OCI-M1 (cell line): ENCODE measurements around the gene ID1.
"Not testable (repeated sequence)": the region's sequence is repeated elsewhere in the genome, so short reads cannot be mapped to it uniquely, and the experiment has no call there.

ENCODE experiments used
- DNase-seq: peaks from one replicate; lab custom pipeline; 2025; lab: John Stamatoyannopoulos, UW

Gene ID1

DNA sequence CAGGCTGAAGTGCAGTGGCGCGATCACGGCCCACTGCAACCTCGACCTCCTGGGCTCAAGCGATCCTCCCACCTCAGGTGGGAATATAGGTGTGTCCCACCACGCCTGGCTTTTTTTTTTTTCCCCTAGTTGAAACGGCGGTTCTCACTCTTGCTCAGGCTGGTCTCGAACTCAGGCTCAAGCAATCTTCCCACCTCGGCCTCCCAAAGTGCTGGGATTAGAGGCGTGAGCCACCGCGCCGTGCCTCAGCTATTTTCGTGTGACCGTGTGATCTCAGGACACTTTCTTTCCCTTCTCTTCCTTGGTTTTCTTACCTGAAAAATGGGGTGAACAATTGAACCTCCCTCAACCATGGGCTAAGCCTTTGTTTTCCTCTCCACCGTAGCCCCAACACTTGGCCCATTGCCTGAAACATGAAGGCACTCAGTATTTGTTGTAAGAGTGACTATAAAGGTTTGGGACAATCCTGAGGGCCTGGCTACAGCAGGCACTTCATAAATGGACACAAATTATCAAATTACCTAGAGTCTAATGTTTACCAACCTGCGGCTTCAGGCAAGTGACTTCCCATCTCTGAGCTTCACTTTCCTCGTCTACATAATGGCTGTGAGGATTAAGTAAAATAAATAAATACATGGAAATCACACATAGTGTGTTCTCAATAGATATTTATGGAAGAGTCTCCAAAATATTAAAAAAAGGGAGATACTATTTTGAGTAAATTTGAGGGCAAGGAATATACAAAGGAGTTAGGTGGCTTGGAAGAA lies 31.4 kb upstream of the ID1 start:
- no peak for DNase-seq

GRCh38 chr20:31574986-31575385 lies 30.1 kb upstream of the ID1 start:
- not testable (repeated sequence) for DNase-seq

- DNase-seq = no peak
Measured at GRCh38 chr20:31576751-31577150, 28.3 kb upstream of the ID1 start.

- no peak for DNase-seq
Measured at GRCh38 chr20:31577194-31577593, 27.9 kb upstream of the ID1 start.

GRCh38 chr20:31578448-31579138 lies 26.5 kb upstream of the ID1 start:
- DNase-seq = no peak

GRCh38 chr20:31579245-31579644 lies 25.8 kb upstream of the ID1 start:
- no peak for DNase-seq

DNA sequence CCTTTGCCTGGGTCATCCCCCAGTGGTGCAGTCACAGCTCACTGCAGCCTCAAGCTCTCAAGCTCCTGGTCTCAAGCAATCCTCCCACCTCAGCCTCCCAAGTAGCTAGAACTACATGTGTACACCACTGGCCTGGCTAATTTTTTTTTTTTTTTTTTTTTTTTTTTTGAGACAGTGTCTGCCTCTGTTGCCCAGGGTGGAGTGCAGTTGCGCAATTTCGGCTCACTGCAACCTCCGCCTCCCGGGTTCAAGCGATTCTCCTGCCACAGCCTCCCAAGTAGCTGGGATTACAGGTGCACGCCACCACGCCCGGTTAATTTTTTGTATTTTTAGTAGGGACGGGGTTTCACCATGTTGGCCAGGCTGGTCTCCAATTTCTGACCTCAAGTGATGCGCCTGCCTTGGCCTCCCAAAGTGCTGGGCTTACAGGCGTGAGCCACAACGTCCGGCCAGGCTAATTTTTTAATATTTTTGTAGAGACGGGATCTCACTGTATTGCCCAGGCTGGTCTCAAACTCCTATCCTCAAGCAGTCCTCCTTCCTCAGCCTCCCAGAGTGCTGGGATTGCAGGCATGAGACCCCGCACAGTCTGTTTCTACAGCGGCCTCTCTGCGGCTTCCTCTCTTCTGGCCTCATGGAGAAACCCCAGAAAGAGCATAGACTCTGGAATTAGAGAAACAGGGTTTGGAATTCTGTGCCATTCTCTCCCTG lies 25.0 kb upstream of the ID1 start:
- not testable (repeated sequence) for DNase-seq

DNA sequence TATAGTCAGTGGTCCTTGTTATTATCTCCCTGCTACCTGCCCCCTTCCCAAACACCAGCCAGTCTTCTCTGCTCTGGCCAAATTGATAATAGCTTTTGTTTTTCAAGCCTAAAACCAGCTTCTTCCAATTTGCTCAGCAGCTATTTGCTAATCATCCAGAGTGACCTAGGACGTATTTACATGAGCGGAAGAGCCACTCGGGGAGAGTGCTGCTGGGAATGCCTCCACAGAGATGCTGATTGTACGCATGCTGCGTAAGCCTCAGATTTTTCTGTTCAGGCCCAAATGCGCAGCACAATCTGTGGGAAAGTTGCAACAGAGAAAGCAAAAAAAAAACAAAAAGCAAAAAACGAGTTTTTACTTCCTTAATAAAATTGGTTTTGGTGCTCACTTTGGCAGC lies 24.4 kb upstream of the ID1 start:
- no peak for DNase-seq

DNA sequence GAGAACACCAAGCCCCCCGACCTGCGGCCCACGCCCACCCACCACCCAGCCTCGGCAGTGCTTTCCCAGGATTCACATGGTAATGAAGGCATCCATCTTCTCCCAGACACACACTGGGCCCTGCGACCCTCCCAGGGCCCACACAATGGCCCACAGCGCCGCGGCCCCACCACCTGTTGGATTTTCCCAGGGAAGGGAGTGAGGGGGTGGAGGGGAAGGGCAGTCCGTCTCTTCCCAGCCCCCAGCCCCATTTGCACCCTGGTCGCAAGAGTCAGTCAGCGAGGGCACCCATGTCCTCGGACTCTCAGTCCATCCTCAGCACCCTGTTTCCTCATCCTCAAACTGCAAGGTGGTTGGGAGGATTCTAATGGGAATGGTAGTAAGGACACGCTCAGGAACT lies 23.7 kb upstream of the ID1 start:
- DNase-seq = no peak

DNA sequence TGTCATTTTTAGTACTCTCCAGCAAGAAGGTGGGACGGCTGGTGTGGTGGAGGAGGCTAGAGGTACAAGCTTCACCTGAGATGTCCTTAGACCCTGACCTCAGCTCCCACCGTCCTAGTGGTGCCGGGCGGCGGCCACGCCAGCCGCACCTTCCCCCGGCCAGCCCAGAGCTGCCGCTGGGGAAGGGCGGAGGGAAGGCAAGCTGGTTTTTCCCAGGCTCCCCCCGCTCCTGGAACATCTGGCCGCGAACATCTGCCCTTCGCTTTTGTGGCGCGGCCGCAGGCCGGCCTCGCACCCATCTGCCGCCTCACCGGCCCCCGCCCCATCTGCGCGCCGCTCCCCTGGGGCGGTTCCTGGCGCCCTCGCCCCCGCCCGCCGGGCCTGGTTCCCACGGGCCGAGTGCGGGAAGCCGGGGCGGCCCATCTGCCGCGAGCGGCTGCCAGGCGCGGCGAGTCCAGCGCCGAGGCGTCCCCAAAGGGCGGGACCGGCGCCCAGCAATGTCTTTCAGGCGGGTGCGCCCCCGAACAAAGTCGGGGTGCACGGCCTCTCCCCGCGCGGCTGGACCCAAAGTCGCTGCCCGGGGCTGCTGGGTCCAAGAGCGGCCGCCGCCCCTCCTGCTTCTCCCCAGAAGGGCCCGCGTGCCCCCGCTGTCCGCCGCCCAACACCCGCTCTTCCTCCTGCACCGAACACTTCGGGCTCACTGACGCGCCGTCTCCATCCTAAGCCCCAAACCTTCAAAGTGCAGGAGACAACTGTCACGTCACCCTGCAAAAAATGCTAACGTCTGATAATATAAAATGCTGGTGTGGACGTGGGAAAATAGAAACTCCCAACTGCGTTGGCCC lies 17.3 kb upstream of the ID1 start:
- DNase-seq = no peak

- DNase-seq = no peak
Measured at GRCh38 chr20:31590717-31591225, 14.3 kb upstream of the ID1 start.

GRCh38 chr20:31593221-31594001 lies 11.7 kb upstream of the ID1 start:
- no peak for DNase-seq

DNA sequence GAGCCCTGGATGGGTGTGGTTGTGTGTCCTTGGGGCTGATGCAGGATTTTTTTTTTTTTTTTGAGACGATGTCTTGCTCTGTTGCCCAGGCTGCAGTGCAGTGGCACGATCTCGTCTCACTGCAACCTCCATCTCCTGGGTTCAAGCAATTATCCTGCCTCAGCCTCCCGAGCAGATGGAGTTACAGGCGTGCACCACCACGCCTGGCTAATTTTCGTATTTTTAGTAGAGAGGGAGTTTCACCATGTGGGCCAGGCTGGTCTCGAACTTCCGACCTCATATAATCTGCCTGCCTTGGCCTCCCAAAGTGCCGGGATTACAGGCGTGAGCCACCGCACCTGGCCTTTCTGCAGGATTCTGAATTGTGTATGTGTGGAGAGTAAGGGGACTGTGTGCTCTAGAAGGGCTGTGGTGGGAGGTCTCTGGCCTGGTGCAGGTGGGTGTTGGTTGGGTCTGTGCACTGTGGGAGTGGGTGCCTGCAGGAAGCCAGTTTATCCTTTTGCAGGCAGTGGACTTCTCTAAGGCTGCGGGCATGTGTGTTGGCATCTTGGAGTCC lies 11.0 kb upstream of the ID1 start:
- no peak for DNase-seq

DNA sequence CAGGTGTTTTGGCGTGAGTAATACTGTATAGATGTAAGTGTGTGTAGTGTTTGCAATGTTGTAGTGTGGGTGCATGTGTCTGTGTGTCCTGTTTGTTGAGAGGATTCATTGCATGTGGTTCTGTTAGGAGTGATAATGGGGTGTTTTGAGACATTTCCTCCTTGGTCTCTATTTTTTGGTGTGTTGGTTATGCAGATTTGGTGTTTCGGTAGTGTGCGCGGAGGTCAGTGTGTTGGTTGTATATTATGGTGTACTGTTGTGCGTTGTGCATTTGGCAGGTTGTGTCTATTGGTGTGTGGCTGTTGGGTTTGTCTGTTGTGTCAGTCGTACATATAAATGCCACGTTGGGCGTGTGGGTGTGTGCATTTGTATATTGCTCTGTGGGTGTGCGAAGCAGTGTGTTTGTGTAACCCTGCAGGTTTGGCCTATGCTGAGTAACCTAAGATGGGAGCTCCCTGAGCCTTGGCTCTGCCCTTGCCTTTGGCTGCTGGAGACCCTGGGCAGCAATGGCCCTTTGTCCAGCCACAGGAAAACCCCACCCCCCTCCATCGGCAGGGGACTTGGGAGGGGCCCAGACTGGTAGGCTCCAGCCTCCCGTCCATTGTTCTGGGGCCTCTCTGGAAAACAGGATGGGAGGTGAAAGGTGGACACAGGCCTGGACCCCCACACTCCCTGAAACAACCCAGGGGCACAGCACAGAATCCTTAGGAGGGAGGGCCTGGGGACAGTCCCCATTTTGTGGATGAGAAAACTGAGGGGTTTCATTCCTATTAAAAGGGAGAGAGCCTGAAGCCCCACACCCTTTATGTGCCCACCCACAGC lies 10.3 kb upstream of the ID1 start:
- no peak for DNase-seq

DNA sequence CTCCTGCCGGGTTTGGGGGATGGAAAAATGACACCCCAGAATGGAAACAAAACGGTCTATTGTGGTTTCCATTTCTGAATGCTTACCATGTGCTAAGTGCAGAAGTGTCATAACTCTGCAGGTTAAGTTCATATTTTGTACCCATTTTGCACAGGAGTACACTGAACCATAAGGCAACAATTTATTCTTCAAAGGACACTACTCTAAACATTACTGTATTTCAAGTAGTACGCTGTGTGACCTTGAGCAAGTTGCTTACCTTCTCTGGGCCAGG lies 9.8 kb upstream of the ID1 start:
- no peak for DNase-seq

GRCh38 chr20:31595654-31596411 lies 9.3 kb upstream of the ID1 start:
- DNase-seq = peak; percentile 91

DNA sequence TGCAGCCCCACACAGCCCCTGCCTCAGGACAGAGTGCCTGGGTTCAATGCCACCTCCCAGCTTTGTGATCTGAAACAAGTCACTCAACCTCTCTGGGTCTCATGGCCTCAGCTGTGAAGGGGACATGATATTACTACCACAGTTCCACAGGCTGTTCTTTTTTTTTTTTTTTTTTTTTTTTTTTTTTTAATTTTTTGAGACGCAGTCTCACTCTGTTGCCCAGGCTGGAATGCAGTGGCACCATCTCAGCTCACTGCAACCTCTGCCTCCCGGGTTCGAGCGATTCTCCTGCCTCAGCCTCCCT lies 8.7 kb upstream of the ID1 start:
- DNase-seq = not testable (repeated sequence)

GRCh38 chr20:31596831-31597480 lies 8.1 kb upstream of the ID1 start:
- no peak for DNase-seq

DNA sequence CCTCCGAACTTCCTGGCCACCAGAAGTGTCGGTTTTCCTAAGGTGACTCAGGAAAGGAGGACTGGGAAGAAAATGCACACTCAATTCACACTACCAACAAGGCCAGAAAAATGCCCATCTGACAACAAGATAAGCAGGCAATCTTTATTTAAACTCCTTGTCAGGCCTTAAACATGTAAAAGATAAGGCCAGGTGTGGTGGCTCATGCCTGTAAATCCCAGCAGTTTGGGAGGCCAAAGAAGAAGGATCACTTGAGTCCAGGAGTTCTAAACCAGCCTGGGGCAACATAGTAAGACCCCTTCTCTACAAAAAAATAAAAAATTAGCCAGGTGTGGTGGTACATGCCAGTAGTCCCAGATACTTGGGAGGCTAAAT lies 7.6 kb upstream of the ID1 start:
- no peak for DNase-seq
